DMS53 (cell line): Measurements from ENCODE around the gene FGD4.
A peak's percentile ranks its signal among the peaks of the same experiment; 100 is the strongest.
"Not testable (repeated sequence)": the region's sequence is repeated elsewhere in the genome, so short reads cannot be mapped to it uniquely, and the experiment has no call there.

Experiments
- DNase-seq: peaks from one replicate; lab custom pipeline; 2025; lab: John Stamatoyannopoulos, UW

Gene FGD4

GRCh38 chr12:32522331-32523221 lies 123.2 kb downstream of the FGD4 start:
- DNase-seq = no peak

GRCh38 chr12:32525802-32526201 lies 126.4 kb downstream of the FGD4 start:
- not testable (repeated sequence) for DNase-seq

GRCh38 chr12:32526343-32526742 lies 127.0 kb downstream of the FGD4 start:
- not testable (repeated sequence) for DNase-seq

- DNase-seq = peak; percentile 57
Measured at GRCh38 chr12:32532422-32532821, 133.1 kb downstream of the FGD4 start.

- peak; percentile 68 for DNase-seq
Measured at GRCh38 chr12:32532951-32533350, 133.6 kb downstream of the FGD4 start.

- DNase-seq = not testable (repeated sequence)
Measured at GRCh38 chr12:32533506-32533905, 134.1 kb downstream of the FGD4 start.

GRCh38 chr12:32533971-32534590 lies 134.7 kb downstream of the FGD4 start:
- peak; percentile 91 for DNase-seq

- peak; percentile 51 for DNase-seq
Measured at GRCh38 chr12:32534698-32535097, 135.3 kb downstream of the FGD4 start.

- peak; percentile 95 for DNase-seq
Measured at GRCh38 chr12:32535288-32535999, 136.1 kb downstream of the FGD4 start.

- no peak for DNase-seq
Measured at GRCh38 chr12:32536000-32536345, 136.6 kb downstream of the FGD4 start.

- DNase-seq = no peak
Measured at GRCh38 chr12:32541754-32542374, 142.5 kb downstream of the FGD4 start.

GRCh38 chr12:32542428-32543229 lies 143.3 kb downstream of the FGD4 start:
- DNase-seq = no peak

- no peak for DNase-seq
Measured at GRCh38 chr12:32544893-32545292, 145.5 kb downstream of the FGD4 start.

GRCh38 chr12:32545413-32545980 lies 146.1 kb downstream of the FGD4 start:
- no peak for DNase-seq

GRCh38 chr12:32546272-32546671 lies 146.9 kb downstream of the FGD4 start:
- no peak for DNase-seq

GRCh38 chr12:32548691-32549281 lies 149.4 kb downstream of the FGD4 start:
- DNase-seq = no peak

- DNase-seq = no peak
Measured at GRCh38 chr12:32549675-32550079, 150.3 kb downstream of the FGD4 start.

- DNase-seq = no peak
Measured at GRCh38 chr12:32551058-32551457, 151.7 kb downstream of the FGD4 start.

GRCh38 chr12:32558903-32559302 lies 159.5 kb downstream of the FGD4 start:
- DNase-seq = no peak

GRCh38 chr12:32559434-32559833 lies 160.1 kb downstream of the FGD4 start:
- no peak for DNase-seq

- no peak for DNase-seq
Measured at GRCh38 chr12:32560520-32560919, 161.2 kb downstream of the FGD4 start.
